Stomach (tissue), 9 donors: ENCODE measurements around the gene CRYM. TPM values are rescaled to one million over a fixed set of nuclear protein-coding genes. Genes with fewer than 3 reads are reported as not detected.

Source experiments
- DNase-seq, 2 donors: peaks; one replicate each; pipeline versions ENCODE4 v3.0.0 to v3.0.0-alpha.2; 2013 to 2019
- H3K27ac ChIP-seq, 5 donors: fragments of 200-600 bp in 4 of 5; sonication (generic) in 4 of 5; one replicate each; pipeline ENCODE4 v1.5.1; 2013 to 2019; ENCODE audit warnings: mild to moderate bottlenecking in 1 of 5, moderate library complexity in 1 of 5
- H3K27me3 ChIP-seq, 3 donors: fragments of 200-600 bp; sonication (generic); one replicate each; pipeline ENCODE4 v1.5.1; 2017 to 2019; ENCODE audit warnings: mixed run types in 1 of 3
- H3K36me3 ChIP-seq, 4 donors: fragments of 200-600 bp; sonication (generic); 1 replicate in 3 of 4; 2 replicates in 1 of 4; pipeline ENCODE4 v1.5.1; 2016 to 2019
- H3K4me1 ChIP-seq, 4 donors: fragments of 200-600 bp; sonication (generic); one replicate each; pipeline ENCODE4 v1.5.1; 2016 to 2019
- H3K4me3 ChIP-seq, 4 donors: fragments of 200-600 bp; sonication (generic) in 3 of 4; one replicate each; pipeline ENCODE4 v1.5.1; 2016 to 2019; ENCODE audit warnings: mild to moderate bottlenecking in 1 of 4
- H3K9me3 ChIP-seq, 4 donors: fragments of 200-600 bp; sonication (generic); one replicate each; pipeline ENCODE4 v1.5.1; 2016 to 2019
- CTCF ChIP-seq, 7 experiments: fragments of 450-650 bp in 4 of 7; fragments of 200-600 bp in 3 of 7; sonication (generic) in 3 of 7; IDR thresholded peaks; one replicate each; pipeline ENCODE4 v1.5.1; 2016 to 2019; ENCODE audit warnings: antibody characterized with exemption in 7 of 7, control low read depth in 2 of 7, mild to moderate bottlenecking in 1 of 7
- EP300 ChIP-seq: sonication (generic); formaldehyde crosslinking; IDR thresholded peaks from one replicate; pipeline ENCODE4 v1.6.1; 2017; ENCODE audit warnings: antibody characterized with exemption
- POLR2A ChIP-seq, 4 donors: fragments of 450-650 bp; IDR thresholded peaks; one replicate each; pipeline ENCODE4 v1.6.1; 2016; ENCODE audit warnings: antibody characterized with exemption in 4 of 4, control low read depth in 2 of 4, mild to moderate bottlenecking in 1 of 4, moderate library complexity in 1 of 4
- POLR2AphosphoS5 ChIP-seq, 3 donors: sonication (generic); formaldehyde crosslinking; IDR thresholded peaks; one replicate each; pipeline ENCODE4 v1.6.1; 2016; ENCODE audit warnings: antibody characterized with exemption in 3 of 3
- WGBS, 5 donors: extraction: QIAGEN DNeasy Blood & Tissue Kit in 3 of 5; methylation state at CpG; one replicate each; pipeline versions ENCODE4 v1.1.5 to v1.1.7; 2013 to 2018; 5-methylcytosine and 5-hydroxymethylcytosine counted together
- intact Hi-C: fragments of 100-400 bp; cut with DNase I; formaldehyde crosslinking; loops from one replicate; pipeline ENCODE4 v1.15.1; 2023; ENCODE audit warnings: low total_unique reads
- polyA plus RNA-seq, 3 donors: library from polyadenylated mRNA; stranded (reverse); fragments of 200-250 nt; gene quantifications; one replicate each; pipeline ENCODE4 v1.2.3, GENCODE V29; 2013
- total RNA-seq, 5 donors: library from RNA; depleted of rRNA; stranded (reverse); fragments of >200 nt; gene quantifications; one replicate each; pipeline versions ENCODE4 v1.1.0 to v1.2.3, GENCODE V29; 2014 to 2016
- donor health status: healthy with polysubstance abuse.
- donor health status: Bipolar disorder and iron deficiency.
- donor health status: healthy.

Gene CRYM
- total and polyA plus RNA-seq, 8 donors: 0.75 to 4.0 (median 3.3) TPM; not detected in 3

DNA sequence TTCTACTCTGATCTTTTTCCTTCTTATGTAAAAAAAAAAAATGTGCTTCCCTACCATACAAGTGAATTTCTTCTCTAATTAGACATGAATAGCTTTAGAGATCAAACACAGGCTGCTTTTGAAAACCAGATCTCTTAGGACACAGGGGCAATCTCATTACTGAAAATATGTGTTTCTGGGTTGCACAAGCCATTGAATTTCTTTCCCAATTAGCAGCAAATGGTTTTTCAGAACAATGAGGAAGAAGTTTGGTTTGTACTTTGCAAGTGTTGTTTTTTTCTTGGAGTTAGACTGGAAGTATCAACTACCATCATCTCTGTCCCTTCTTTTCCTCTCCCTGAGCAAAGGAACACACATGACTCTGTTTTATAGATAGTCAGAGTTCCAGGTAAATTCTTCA lies 50.2 kb downstream of the CRYM start:
- no peak for TF ChIP-seq POLR2A (IDR thresholded peaks at IDR 0.05)
- TF ChIP-seq CTCF (IDR thresholded peaks at IDR 0.05): no peak
- no peak for TF ChIP-seq POLR2AphosphoS5 (IDR thresholded peaks at IDR 0.05)
- TF ChIP-seq EP300: no peak
- Histone ChIP-seq H3K9me3 (no peaks in the 10 kb centered on the region), H3K27ac (no peak overlapping the region), H3K36me3 (no peaks in the 10 kb centered on the region), H3K27me3 (peaks cover 0 to 11% (median 0%) of the 10 kb centered on the region in 3 donors), H3K4me1 (no peaks in the 10 kb centered on the region), H3K4me3 (no peak overlapping the region)
- intact Hi-C loops: no loop called here
- DNase-seq: no peak

GRCh38 chr16:21226749-21227148 lies 51.3 kb downstream of the CRYM start:
- no peak for TF ChIP-seq POLR2A (IDR thresholded peaks at IDR 0.05)
- TF ChIP-seq CTCF (IDR thresholded peaks at IDR 0.05): no peak
- TF ChIP-seq EP300: no peak
- TF ChIP-seq POLR2AphosphoS5 (IDR thresholded peaks at IDR 0.05): no peak
- H3K4me3 ChIP-seq: no peak overlapping the region
- no peak overlapping the region for H3K27ac ChIP-seq
- H3K4me1 ChIP-seq: no peaks in the 10 kb centered on the region
- H3K36me3 ChIP-seq: no peaks in the 10 kb centered on the region
- peak in 1 of 2 donors; percentile 14 for DNase-seq
- intact Hi-C loops: no loop called here
- H3K27me3 ChIP-seq: peaks cover 0 to 11% (median 0%) of the 10 kb centered on the region in 3 donors
- H3K9me3 ChIP-seq: no peaks in the 10 kb centered on the region

DNA sequence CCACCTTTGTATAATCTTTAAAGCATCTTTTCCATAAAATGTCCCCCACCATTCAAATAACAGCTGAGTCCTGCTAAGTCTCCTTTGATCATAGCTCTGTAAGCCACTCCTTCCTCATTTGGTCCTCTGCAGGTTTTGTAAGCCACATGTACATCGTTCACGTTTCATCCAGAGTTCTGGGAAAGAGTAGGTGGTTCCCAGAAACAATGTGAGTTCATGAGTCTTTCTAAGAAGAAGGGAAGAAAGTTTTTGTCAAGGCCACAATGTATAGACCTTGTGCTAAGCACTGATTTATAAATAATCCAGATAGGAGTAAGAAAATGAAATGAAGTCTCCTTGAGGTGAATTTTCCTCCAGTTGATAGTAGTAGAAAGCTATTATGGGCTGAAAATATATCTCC lies 53.3 kb downstream of the CRYM start:
- H3K27me3 ChIP-seq: peaks cover 0 to 5% (median 0%) of the 10 kb centered on the region in 3 donors
- WGBS, 5 donors: 50 to 85% (median 71%) methylated on average over 2 of the region's 2 CpGs
- no peak overlapping the region for H3K27ac ChIP-seq
- H3K36me3 ChIP-seq: no peaks in the 10 kb centered on the region
- no peak for DNase-seq
- H3K4me3 ChIP-seq: no peak overlapping the region
- H3K9me3 ChIP-seq: no peaks in the 10 kb centered on the region
- no peaks in the 10 kb centered on the region for H3K4me1 ChIP-seq
- TF ChIP-seq CTCF (IDR thresholded peaks at IDR 0.05) (no peak), EP300 (no peak), POLR2A (IDR thresholded peaks at IDR 0.05) (no peak), POLR2AphosphoS5 (IDR thresholded peaks at IDR 0.05) (no peak)
- intact Hi-C loops: no loop called here

- TF ChIP-seq EP300 (no peak), CTCF (IDR thresholded peaks at IDR 0.05) (no peak), POLR2AphosphoS5 (IDR thresholded peaks at IDR 0.05) (no peak), POLR2A (IDR thresholded peaks at IDR 0.05) (no peak)
- intact Hi-C loops: no loop called here
- DNase-seq: no peak
Observed at GRCh38 chr16:21223787-21224186, 54.3 kb downstream of the CRYM start.

More at GRCh38 chr16:21223787-21224186, 54.3 kb downstream of the CRYM start:
- Histone ChIP-seq H3K4me1 (no peaks in the 10 kb centered on the region), H3K27ac (no peak overlapping the region), H3K9me3 (no peaks in the 10 kb centered on the region), H3K27me3 (peaks cover 0 to 8% (median 0%) of the 10 kb centered on the region in 3 donors), H3K4me3 (no peak overlapping the region), H3K36me3 (no peaks in the 10 kb centered on the region)
- WGBS, 5 donors: 63 to 80% (median 72%) methylated on average over 9 of the region's 9 CpGs
